ENCODE results near the gene HOXA7.

HOXA7 gene

DNA sequence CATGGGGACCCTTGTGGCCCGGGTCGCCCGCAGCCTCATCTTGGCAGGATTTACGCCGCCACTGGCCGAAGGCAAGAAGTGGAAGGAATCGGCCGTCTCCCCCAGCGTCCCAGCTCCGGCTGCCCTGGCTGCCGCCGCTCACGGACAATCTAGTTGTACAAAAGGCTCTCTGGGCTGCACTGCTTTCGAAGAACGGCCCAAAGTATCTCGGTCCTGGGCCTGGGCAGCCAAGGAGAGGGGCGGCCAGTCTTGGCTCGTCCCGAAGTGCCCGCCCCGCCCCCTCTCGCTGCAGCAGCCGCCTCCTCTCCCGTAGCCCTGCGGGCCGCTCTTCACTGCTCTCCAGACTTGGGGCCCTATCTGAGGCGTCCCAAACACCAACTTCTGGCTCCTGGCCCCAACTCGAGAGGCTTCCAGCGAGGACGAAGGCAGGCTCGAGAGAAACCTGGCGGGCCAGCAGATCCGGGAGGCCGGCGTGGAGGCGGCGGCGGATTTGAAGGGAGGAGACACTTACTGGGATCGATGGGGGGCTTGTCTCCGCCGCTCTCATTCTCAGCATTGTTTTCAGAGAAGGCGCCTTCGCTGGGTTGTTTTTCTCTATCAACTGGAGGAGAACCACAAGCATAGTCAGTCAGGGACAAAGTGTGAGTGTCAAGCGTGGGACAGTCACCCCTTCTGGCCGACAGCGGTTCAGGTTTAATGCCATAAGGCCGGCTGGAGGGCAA, 8.1 kb upstream of the HOXA7 start:
- Histone ChIP-seq H3K27ac (peak overlapping the region in 13 of 21 experiments; percentile 8 to 97 (median 83)), H3K4me3 (peak overlapping the region; percentile 24 to 65 (median 49))

GRCh38 chr7:27164045-27164366, 7.5 kb upstream of the HOXA7 start:
- peak overlapping the region; percentile 24 to 65 (median 49) for H3K4me3 ChIP-seq
- peak overlapping the region in 11 of 21 experiments; percentile 1 to 97 (median 84) for H3K27ac ChIP-seq

DNA sequence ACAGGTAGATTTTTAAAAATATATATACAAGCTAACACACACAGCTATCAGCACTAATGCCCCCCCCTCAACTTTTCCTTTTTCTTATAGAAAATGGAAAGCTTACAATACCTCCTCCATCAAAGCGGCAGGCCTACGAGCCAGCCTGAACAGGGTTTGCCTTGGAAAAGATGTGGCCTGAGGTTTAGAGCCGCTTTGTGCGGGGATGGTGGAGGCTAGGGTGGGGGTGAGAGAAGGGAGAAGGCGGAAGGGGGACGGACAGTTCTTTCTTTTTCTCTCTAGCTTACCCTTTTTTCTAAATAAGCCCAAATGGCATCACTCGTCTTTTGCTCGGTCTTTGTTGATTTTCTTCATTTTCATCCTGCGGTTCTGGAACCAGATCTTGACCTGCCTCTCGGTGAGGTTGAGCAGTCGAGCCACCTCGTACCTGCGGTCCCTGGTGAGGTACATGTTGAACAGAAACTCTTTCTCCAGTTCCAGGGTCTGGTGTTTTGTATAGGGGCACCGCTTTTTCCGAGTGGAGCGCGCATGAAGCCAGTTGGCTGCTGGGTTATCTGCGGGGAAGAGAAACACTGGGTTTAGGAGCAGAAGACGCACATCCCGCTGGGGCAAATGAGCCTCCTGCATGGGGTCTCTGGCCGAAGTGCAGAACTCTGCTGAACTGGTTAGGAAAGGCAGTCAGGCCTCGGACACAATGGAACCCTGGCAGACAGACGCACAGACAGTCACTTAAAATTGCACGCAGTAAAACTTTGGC, 7.0 kb upstream of the HOXA7 start:
- Histone ChIP-seq H3K27ac (peak overlapping the region in 9 of 21 experiments; percentile 1 to 97 (median 92)), H3K4me3 (peak overlapping the region in 5 of 7 experiments; percentile 42 to 65 (median 57))

DNA sequence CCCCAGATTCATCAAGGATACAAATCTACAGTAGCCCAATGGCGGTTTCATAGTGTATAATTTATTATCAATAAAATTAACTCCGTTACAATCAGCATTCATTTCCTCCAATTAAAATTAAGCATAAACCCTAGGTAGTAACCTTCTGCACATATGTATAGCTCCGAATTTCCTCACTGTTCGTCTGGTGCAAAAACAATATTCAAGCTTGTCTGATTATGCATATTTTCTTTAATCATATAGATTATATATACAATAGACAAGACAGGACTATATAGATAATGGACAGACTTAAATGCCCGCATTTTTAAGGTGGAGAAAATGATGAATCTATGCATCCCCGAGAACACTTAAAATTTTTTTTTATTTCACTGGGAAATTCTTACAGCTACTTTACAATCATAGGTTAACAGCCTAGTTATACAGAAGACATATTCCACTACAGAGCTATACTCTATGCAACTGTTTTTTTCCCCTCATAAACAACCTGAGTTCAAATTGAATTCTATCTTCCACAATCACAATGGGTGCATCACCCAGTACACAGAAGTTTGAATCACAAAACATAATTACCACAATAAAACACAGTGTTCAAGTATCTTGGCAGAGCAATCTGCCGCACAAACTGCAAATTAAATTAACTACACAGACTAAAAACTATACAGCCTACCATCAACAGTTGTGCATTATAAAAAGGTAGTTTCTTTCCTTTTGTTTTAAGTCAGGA, 6.2 kb upstream of the HOXA7 start:
- H3K27ac ChIP-seq = peak overlapping the region in 5 of 21 experiments; percentile 3 to 97 (median 94)
- H3K4me3 ChIP-seq = peak overlapping the region in 3 of 7 experiments; percentile 49 to 65 (median 64)

DNA sequence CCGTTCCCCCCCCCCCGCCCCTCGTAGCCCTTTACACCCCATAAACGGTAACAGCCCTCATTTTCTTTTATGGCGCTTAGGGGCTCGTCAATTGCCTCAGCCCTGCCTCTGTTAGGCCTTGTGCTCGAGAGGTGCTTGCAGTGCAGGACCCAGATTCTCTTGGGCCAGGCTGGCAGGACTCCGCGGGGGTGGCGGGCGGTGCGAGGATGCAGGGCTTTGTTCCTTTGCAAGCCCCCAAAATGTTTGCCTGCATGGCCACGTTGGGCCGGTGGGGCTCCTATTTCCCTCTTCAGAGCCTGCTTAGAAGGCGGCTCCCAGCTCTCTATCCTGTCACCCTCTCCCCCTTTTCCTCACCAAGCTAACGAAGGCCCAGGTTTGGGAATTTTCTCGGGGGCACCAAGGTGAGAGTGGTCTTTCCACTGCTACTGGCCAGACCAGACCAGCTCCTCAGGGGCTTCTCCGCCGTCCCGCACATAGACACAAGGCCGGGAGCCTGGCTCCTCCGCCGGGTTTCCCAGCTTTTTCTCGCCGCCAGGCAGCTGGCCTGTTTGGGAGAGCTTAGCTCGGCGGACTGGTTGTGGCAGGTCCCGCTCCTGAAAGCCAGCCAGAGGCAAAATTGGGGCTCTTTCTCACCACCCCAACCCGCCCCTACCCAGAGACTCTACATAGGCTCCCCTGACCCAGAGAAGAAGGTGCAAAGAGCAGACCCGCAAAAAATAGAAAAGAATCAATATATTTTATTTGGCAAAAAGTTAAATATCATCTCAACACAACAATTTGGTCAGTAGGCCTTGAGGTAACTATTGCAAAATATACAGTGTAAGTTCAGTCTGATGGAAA, 5.5 kb upstream of the HOXA7 start:
- H3K27ac ChIP-seq = peak overlapping the region in 14 of 21 experiments; percentile 11 to 94 (median 68)

GRCh38 chr7:27161214-27161720, 4.8 kb upstream of the HOXA7 start:
- H3K27ac ChIP-seq = peak overlapping the region in 14 of 21 experiments; percentile 9 to 94 (median 71)
- H3K4me3 ChIP-seq = peak overlapping the region; percentile 51 to 65 (median 62)

More for the DNA sequence above, 5.5 kb upstream of the HOXA7 start:
- H3K4me3 ChIP-seq = peak overlapping the region in 6 of 7 experiments; percentile 53 to 65 (median 62)

DNA sequence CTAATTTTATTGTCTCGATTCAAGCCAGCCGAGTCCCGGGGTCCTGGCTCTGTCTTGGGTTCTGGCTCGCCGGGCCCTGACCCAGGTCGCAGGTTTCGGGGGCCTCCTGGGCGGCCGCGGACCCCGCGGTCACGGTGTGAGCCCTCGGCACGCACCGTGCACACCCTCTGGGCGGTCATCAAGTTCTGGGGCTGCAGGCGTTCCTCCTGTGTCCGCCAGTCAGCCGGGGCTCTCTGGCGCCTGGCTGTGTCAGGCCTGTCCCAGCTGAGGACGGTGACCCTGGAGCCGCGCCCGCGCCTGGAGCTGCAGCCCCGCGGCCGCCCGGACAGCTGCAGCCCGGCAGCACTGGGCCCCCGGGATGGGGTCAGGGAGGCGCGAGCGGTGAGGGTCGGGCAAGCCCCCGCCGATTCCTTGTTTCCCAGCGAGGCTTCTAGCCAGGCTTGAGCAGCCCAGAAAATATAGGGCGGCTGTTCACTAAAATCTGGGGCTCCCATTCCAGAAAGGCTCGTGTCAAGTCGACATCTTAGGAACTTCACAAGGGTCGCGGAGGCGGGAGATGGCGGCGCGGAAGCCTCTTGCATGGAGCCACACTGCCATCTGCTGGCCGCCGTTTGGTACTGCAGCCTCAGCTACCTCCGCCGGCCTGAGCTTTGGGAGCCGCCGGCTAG, 4.2 kb upstream of the HOXA7 start:
- peak overlapping the region; percentile 51 to 65 (median 62) for H3K4me3 ChIP-seq
- peak overlapping the region in 17 of 21 experiments; percentile 9 to 94 (median 72) for H3K27ac ChIP-seq

DNA sequence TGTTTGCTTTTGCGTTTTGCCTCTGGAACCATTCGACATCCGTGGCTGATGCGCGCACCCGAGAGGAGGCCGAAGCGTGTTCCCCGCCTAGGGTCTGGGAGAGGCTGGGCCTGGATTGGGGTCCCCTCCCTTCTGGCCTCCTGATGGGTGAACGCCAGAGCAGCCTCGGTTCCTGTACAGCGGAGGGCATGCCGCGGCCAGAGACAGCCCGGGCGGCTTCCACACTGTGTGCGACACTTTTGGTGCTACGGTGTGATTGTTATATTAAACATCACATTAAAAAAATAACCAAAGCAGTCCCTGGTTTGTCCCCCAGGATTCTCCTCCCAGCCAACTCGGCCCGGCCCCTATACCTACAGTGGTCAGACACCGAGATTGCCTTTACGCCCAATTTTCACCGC, 3.7 kb upstream of the HOXA7 start:
- peak overlapping the region; percentile 51 to 65 (median 62) for H3K4me3 ChIP-seq
- H3K27ac ChIP-seq = peak overlapping the region in 13 of 21 experiments; percentile 27 to 94 (median 73)

DNA sequence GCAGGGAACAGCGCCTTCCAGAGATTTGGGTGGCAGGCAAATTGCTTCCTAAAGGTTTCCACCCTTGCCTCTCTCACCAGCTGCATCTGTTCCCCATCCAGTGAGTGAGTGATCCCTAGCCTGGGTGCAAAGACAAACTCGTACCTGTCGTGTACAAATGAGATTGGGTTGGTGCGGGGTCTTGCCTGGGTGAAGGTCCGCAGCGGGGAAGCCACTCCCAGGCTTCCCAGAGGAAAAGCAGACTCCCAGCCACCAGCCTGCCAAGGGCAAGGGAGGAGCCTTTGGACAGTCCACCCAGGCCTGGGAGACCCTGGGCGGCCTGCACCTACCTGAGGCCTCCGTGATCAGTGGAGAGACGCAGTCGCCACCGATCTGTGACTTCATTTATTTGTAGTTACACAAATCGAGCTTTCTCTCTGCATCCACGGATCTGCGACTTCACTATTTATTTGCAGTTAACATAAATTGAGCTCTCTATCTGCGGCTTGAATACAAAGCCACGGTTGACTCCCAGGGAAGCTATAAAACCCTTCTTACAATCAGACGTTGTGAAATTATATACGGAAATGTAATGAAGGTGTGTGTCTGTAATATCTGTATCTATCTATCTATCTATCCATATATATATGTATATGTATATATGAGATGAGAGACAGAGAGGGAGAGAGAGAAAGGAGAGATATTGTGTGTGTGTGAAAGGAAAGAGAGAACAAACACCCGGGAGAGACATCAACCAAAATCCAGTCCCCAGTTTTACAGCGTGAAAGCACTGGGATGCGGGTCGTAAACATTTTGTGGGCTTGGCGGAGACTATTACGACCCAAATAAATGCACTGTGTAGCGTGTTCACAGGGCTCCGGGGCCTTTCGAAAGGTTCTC, 3.0 kb upstream of the HOXA7 start:
- Histone ChIP-seq H3K4me3 (peak overlapping the region in 4 of 7 experiments; percentile 62 to 65 (median 64)), H3K27ac (peak overlapping the region in 5 of 21 experiments; percentile 63 to 94 (median 80))

DNA sequence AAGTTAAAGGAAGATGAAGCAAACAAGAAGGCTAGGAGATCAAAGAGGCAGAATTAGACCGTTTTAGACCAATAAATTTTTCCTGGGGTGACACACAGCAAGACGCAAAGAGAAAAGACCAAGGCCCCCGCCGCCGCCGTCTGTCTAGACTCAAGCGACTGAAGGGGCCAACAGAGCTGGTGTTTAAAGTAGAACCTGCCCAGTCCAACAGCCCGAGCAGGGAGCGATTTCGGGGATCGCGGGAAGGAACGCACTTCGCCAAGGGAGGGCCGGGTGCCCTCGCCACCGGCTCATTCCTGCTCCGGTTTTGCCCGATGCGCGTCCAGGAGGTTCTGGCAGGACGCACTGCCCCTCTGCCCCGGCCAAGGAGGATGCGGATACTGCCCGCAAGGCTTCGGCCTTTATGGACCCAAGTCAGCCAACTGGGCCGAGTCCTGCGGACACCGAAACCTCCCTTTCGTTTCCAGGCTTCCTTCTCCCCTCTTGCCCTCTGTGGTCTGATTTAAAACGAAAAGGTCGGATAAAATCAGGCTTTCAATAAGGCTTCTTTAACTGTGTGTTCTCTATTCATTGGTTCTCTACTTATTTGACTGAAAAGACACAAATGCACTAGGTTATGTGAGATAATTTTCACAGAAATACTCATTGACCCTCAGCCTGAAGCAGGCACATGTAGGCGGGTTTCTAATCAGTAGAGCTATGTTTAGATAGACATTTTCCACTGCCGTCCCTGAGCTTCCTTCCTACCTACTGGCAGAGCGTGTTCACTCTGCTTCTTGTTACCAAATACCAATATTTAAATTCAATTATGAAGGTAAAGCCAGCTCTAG, 2.2 kb upstream of the HOXA7 start:
- Histone ChIP-seq H3K27ac (peak overlapping the region in 5 of 21 experiments; percentile 59 to 94 (median 76)), H3K4me3 (no peak overlapping the region)

DNA sequence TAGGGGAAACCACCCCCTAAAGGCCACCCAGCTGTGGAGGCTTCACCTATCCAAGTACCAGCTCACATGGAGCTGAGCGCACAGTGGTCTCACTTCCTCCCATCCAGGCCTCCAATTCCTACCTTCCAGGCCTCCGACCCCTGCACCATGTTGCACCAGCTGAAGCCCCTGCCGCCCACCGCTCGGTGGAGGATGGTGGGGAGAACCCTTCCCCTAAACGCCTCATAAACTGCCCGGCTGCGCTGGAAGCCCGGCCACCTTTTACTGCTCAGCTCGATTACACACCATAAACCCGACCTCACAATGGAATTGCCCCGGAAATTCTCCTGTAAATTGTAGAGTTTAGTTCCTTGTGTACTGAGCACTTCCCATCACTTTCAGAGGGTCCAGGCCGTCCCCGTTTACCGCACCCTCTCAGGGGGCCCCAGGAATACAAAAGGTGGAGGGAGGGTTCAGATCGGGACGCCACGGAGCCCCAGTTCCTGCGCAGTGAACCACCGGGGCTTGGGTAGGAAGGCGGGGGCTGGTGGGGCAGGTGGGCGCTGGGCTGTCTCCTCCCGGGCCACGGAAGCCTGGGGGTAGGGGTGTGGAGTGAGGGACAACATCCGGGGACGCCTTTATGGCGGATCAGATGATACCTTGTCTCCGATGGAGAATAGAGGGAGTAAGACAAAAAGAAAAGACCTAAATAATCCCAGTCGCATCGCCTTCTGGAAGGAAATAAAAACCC, 1.4 kb upstream of the HOXA7 start:
- Histone ChIP-seq H3K27ac (peak overlapping the region in 5 of 21 experiments; percentile 59 to 94 (median 76)), H3K4me3 (no peak overlapping the region)

- H3K27ac ChIP-seq = peak overlapping the region in 12 of 21 experiments; percentile 36 to 94 (median 80)
- H3K4me3 ChIP-seq = peak overlapping the region; percentile 28 to 57 (median 46)
Measured at GRCh38 chr7:27156916-27157701, 634 bp upstream of the HOXA7 start.

- peak overlapping the region; percentile 28 to 57 (median 46) for H3K4me3 ChIP-seq
- H3K27ac ChIP-seq = peak overlapping the region in 16 of 21 experiments; percentile 13 to 94 (median 79)
Measured at GRCh38 chr7:27155816-27156507, 513 bp downstream of the HOXA7 start.

Measured in skin epidermis (tissue), 12 donors.